Measurements from ENCODE around the gene DFFB. TPM values are rescaled to one million over a fixed set of nuclear protein-coding genes. Genes with fewer than 3 reads are reported as not detected.

Gene DFFB
- total and polyA plus RNA-seq, 2 of the 13 experiments (the other 11 are each of a cell fraction or from before 2014, with no cell fraction given) = 4.6 to 9.3 TPM

- TF ChIP-seq, protein P1, sequence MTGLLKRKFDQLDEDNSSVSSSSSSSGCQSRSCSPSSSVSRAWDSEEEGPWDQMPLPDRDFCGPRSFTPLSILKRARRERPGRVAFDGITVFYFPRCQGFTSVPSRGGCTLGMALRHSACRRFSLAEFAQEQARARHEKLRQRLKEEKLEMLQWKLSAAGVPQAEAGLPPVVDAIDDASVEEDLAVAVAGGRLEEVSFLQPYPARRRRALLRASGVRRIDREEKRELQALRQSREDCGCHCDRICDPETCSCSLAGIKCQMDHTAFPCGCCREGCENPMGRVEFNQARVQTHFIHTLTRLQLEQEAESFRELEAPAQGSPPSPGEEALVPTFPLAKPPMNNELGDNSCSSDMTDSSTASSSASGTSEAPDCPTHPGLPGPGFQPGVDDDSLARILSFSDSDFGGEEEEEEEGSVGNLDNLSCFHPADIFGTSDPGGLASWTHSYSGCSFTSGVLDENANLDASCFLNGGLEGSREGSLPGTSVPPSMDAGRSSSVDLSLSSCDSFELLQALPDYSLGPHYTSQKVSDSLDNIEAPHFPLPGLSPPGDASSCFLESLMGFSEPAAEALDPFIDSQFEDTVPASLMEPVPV (CRISPR knock-in tag; IDR thresholded peaks at IDR 0.05) = no peak
- TF ChIP-seq ZSCAN25 (CRISPR knock-in tag; IDR thresholded peaks at IDR 0.05) = no peak
- no peak for TF ChIP-seq NCOA5 (CRISPR knock-in tag; IDR thresholded peaks at IDR 0.05)
These were observed 52.3 kb downstream of the DFFB start (continued) for GRCh38 chr1:3909615-3910014.

GRCh38 chr1:3910049-3910731 is 52.9 kb downstream of the DFFB start:
- H3K4me2 ChIP-seq (ENCODE audit: low read depth, low read length) = no peak overlapping the region
- intact Hi-C loops (cut with micrococcal nuclease; ENCODE audit: unreplicated experiment) = no loop called here

More at GRCh38 chr1:3910049-3910731, 52.9 kb downstream of the DFFB start:
- 89% methylated on average over 5 of the region's 30 CpGs for WGBS (ENCODE audit: low lambda C conversion rate)
- no peak overlapping the region for H3K4me3 ChIP-seq (replicated peaks in 1 of 3; ENCODE audit: insufficient read depth in 1 of 3, low read depth in 2 of 3, low read length in 3 of 3)
- no peak overlapping the region for H2AFZ ChIP-seq (ENCODE audit: low read length)
- H3K27me3 ChIP-seq (ENCODE audit: control insufficient read depth in 1 of 2, insufficient read depth in 2 of 2, low read length in 2 of 2) = no peaks in the 10 kb centered on the region
- TF ChIP-seq AGO2 (optimal IDR thresholded peaks at IDR 0.05; ENCODE audit: low read depth, low read length) = peak; percentile 78
- TF ChIP-seq TBL1XR1 (IDR thresholded peaks at IDR 0.05; ENCODE audit: borderline replicate concordance, low read length, partially characterized antibody) = no peak
- peaks cover 26% of the 10 kb centered on the region for H3K4me1 ChIP-seq (ENCODE audit: insufficient read depth, low read length)
- CTCF ChIA-PET (ENCODE audit: low intra/inter-chr PET ratio, low total read pairs) = interaction anchor here (1.0 kb wide), 1 partner anchor 916 kb away, joined by 3 read pairs; no protein-coding TSS in a partner anchor
- ATAC-seq (no peak), FAIRE-seq (no peak), DNase-seq (ENCODE audit: low spot score) (no peak)
- in situ Hi-C loops (cut with HindIII; ENCODE audit: extremely low pct_ligation_motif_present, low pct_unique_long_range_greater_than_20kb) = loop anchor here (25.0 kb wide), 1 partner anchor 152 kb away; no protein-coding TSS in a partner anchor
- H3K27ac ChIP-seq (ENCODE audit: extremely low read length, insufficient read depth, low read length) = no peak overlapping the region
- peaks cover 3% of the 10 kb centered on the region; the same call in 1 of the 2 replicates for H4K20me1 ChIP-seq (ENCODE audit: insufficient read depth, low read length)
- BruUV-seq (replicated peaks) = no TSS peak
- POLR2A ChIA-PET = no interaction called here
- H3K79me2 ChIP-seq (ENCODE audit: insufficient read depth, low read length) = no peaks in the 10 kb centered on the region
- H3K36me3 ChIP-seq (replicated peaks in 1 of 2; ENCODE audit: control insufficient read depth in 1 of 2, insufficient read depth in 2 of 2, low read length in 2 of 2) = no peaks in the 10 kb centered on the region
- H3K9me3 ChIP-seq (ENCODE audit: low read length) = no peaks in the 10 kb centered on the region
- no peak overlapping the region for H3K9ac ChIP-seq (ENCODE audit: insufficient read depth, low read depth, low read length)

Measured in HepG2 (cell line).